LNCAP (cell line): ENCODE results near the gene PSMD12.

ENCODE experiments used
- CTCF ChIP-seq: fragments of 450-650 bp; IDR thresholded peaks from 2 replicates; pipeline ENCODE4 v1.5.1; 2017; ENCODE audit warnings: mild to moderate bottlenecking

Gene PSMD12

DNA sequence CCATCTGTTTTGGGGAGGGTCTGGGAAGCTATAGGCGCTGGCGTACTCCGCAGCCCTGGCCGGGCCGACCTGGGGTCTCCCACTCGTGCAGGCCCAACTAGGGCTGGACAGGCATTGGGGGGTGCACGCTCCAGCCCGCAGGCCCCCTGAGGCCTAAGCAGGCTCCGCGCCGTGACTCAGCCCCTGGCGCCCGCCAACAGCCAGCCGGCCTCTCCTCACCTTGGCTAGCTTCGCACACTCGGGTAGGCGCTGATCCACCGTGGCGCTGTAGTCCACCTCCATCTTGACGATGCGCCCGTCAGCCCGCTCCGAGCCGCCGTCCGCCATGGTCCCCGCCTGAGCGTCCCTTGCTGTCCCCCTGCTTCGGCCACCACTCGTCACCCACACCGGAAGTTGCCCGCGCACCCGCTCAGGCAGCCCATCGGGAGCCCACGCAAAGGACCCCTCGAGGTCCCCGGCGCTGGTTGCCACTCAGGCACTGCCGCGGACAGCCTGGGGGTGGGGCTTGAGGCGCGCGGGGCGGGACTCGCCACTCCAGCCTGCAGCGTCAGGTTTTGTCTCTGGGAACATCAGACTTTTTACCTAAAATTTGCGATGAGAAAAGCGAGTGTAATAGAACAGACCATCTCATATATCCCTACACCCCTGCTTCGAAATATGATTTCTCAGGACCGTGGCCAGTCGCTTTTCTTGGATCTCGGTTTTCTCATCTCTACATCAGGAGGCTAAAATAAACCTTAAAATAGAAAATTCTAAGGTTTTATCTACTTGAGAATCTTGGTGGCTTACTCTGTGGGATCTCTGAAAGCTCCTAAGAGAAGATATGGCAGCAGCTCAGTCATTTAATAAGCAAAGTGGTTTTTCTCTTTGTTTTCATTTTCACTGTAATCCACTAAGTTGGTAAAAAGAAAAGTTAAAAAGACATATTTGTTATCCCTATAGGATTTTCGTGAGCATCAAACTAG is at the start of gene PSMD12:
TSS of gene PSMD12 (minus strand) at position 385 of the 965 bp plus-strand sequence. CDS start at position 327, 58 bp downstream.
- TF ChIP-seq CTCF: no peak

DNA sequence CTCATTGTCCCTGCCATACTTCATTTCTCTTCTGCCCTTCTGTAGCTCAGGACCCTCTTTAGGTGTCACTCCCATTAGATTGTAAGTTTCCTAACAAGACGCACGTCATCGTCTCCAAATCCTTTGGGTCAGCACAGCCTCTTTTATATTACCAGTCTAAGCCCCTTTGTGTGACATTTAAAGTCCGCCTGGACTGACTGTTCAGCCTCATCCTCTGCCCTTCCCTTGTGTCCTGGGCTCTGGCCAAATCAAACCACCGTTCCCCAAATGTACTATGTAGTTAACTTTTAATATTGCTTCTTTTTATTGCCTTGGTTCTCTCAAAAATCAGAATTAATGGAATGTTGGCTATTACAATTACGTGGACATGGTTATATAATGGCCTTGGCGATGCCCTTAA is 48.9 kb upstream of the PSMD12 start:
- no peak for TF ChIP-seq CTCF

DNA sequence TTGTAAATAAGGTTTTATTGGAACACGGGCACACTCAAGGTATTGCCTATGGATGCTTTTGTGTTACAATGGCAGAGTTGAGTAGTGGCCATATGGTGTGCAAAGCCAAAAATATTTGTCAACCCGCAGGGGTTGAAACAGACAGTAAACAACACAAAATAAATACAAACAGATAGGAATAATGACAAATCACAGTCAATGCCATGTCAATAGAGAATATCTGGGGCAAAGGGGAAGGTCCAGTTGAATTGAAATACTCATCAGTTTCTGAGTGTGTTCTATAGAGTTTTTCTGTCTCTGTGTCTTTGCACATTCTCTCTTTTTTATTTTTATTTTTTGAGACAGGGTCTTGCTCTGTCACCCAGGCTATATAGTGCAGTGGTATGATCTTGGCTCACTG is 48.2 kb upstream of the PSMD12 start:
- no peak for TF ChIP-seq CTCF

DNA sequence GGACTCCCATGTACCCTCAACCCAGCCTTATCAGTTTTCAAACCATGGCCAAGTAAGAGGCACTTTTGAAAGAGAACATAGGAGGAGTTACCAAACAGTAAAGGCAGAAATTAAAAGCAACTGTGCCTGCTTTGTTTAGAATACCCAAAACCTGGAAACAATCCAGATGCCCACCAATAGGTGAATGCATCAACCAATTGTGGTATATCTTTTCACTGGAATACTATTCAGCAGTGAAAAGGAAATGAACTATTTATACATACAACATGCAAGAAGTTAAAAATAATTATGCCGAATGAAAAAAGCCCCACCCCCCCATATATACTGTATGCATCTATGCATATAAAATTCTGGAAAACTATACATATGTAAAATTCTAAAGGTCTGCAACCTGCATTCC is 47.8 kb upstream of the PSMD12 start:
- TF ChIP-seq CTCF: no peak

DNA sequence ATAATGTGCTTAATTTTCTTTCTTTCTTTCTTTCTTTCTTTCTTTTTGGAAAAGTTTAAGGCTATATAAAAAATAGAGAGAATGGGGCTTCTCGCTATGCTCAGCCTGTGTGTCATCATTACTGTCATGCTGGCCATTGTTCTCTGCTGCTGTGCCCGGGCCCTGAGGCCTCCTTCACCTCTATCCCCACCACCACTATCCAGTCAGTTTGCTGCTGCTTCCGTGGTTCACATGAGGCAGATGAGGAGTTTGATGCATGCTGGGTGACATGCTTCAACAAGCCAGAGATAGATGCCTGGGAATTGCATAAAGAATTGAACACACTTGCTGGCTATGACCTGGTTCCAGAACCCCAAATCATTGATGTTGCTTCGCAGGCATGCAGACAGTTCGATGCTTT is 47.0 kb upstream of the PSMD12 start:
- TF ChIP-seq CTCF: no peak

- TF ChIP-seq CTCF: no peak
Observed at GRCh38 chr17:67412941-67413340, 46.6 kb upstream of the PSMD12 start.

- TF ChIP-seq CTCF: no peak
Observed at GRCh38 chr17:67412032-67412431, 45.7 kb upstream of the PSMD12 start.
